Endothelial cell of umbilical vein (primary cell): ENCODE measurements around the gene MYO7B.

ENCODE experiments used
- FOS ChIP-seq: IDR thresholded peaks from 2 replicates; pipeline ENCODE4 v1.6.1; 2011; ENCODE audit warnings: mild to moderate bottlenecking, low read length, moderate library complexity, borderline replicate concordance; ENCODE audit not compliant: insufficient read depth
- GATA2 ChIP-seq: IDR thresholded peaks from 2 replicates; pipeline ENCODE4 v1.7.0; 2011; ENCODE audit warnings: low read depth, mild to moderate bottlenecking, moderate library complexity, mixed read lengths, low read length; ENCODE audit not compliant: insufficient read length, insufficient read depth
- JUN ChIP-seq: IDR thresholded peaks from 2 replicates; pipeline ENCODE4 v1.6.1; 2011; ENCODE audit warnings: borderline replicate concordance, low read depth; ENCODE audit not compliant: insufficient read length, insufficient read depth
- MYC ChIP-seq: IDR thresholded peaks from one replicate; pipeline ENCODE4 v1.6.1; 2011; ENCODE audit warnings: mild to moderate bottlenecking, low read depth, low read length
- POLR2A ChIP-seq: IDR thresholded peaks from 2 replicates; pipeline ENCODE4 v1.6.1; 2012; ENCODE audit warnings: low read depth, mild to moderate bottlenecking, control low read depth, low read length
- TF ChIP-seq, protein P1 (sequence below), 2 donors: IDR thresholded peaks; 1 replicate in 1 of 2; 2 replicates in 1 of 2; pipeline ENCODE4 v1.5.1; 2011; ENCODE audit warnings: low read length in 2 of 2, mild to moderate bottlenecking in 2 of 2, moderate library complexity in 2 of 2, control low read depth in 1 of 2, inconsistent platforms in 1 of 2, low read depth in 1 of 2; ENCODE audit not compliant: insufficient read depth in 1 of 2; ENCODE audit errors: extremely low read depth in 1 of 2
- TF ChIP-seq, protein P2 (sequence below): IDR thresholded peaks from 2 replicates; pipeline ENCODE4 v1.6.1; 2011; ENCODE audit not compliant: insufficient read depth, insufficient read length

DNA sequence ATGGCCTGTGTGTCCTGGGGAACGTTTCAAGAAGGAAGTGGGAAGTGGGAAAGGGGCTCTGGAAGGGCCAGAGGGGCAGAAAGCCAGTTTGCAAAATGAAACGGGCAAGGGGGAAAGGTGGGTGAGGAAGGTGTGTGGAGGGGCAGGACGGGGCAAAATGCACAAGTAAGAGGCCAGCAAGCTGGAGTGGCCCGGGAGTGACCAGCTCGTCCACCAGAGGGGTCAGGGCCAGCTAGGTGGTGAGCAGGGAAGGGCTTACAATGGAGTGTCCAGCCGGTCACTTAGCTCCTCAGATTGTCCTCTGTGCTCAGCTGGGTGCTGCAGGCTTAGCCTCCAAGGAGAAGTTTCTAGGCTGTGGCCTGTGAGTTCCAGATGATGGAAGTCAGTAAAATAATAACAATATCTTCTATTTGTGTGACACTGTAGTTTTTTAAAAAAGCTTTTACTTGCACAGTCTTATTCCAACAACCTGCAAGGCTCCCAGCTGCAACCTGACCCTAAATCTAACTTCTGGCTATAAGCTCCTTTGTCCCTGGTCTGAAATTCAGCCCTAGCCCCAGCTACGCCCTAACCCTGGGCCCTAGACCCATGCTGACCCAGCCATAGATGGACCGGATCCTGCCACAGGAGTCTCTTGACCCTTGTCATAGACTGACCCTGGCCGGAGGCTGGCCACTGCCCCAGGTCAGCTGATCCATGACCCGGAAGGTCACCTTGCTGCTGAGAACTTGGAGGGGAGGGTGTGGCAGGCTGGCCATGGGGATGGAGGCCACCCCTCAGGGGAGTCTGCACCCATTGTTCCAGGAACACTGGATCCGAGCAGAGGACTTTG, 29.2 kb downstream of the MYO7B start:
- TF ChIP-seq GATA2 (no peak), POLR2A (no peak), FOS (no peak), JUN (no peak), MYC (no peak)
- TF ChIP-seq, protein P1, sequence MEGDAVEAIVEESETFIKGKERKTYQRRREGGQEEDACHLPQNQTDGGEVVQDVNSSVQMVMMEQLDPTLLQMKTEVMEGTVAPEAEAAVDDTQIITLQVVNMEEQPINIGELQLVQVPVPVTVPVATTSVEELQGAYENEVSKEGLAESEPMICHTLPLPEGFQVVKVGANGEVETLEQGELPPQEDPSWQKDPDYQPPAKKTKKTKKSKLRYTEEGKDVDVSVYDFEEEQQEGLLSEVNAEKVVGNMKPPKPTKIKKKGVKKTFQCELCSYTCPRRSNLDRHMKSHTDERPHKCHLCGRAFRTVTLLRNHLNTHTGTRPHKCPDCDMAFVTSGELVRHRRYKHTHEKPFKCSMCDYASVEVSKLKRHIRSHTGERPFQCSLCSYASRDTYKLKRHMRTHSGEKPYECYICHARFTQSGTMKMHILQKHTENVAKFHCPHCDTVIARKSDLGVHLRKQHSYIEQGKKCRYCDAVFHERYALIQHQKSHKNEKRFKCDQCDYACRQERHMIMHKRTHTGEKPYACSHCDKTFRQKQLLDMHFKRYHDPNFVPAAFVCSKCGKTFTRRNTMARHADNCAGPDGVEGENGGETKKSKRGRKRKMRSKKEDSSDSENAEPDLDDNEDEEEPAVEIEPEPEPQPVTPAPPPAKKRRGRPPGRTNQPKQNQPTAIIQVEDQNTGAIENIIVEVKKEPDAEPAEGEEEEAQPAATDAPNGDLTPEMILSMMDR (IDR thresholded peaks at IDR 0.05; ENCODE audit: extremely low read depth in 1 of 2, insufficient read depth in 1 of 2, low read depth in 1 of 2, low read length in 2 of 2) = no peak
- TF ChIP-seq, protein P2, sequence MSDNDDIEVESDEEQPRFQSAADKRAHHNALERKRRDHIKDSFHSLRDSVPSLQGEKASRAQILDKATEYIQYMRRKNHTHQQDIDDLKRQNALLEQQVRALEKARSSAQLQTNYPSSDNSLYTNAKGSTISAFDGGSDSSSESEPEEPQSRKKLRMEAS = no peak
